Stimulated activated CD4-positive, alpha-beta T cell treated with anti-CD3 and anti-CD28 coated beads, TNF-alpha, amount 100 ng/mL, for 4 hours (primary cell): ENCODE results near the gene ZNF581.

Experiments
- DNase-seq, 3 experiments: peaks; one replicate each; pipeline ENCODE4 v3.0.0-alpha.2; 2020; ENCODE audit warnings: low read depth in 3 of 3

Gene ZNF581

DNA sequence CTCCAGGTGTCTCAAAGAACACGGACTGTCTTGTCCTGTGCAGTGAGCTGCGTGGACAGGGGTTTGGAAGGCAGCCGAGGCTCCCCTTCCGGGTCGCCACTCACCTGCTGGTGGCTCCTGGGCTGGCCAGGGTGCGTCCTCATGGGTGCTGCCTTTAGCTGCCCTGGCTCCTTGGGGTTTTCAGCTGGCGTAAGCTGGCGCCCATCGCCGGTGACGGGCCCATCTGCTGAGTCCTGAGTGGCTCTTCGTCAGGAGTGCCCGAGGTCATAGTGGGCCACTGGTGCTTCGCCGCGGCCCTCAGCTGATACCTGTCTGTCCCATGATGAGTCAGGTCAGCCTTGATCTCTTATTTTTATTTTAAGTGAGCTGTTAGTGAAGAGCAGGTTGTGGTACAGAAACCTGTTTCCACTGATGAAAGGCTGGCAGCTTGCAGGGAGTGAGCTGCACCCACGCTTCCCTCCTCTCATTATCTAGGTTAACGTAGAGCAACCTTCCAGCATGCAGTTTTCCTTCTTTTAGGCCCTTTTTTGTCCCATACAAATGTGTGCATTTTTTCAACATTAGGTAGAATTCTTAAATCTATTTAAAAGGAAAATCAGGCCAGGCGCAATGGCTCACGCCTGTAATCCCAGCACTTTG, 50.0 kb downstream of the ZNF581 start:
- no peak for DNase-seq

DNA sequence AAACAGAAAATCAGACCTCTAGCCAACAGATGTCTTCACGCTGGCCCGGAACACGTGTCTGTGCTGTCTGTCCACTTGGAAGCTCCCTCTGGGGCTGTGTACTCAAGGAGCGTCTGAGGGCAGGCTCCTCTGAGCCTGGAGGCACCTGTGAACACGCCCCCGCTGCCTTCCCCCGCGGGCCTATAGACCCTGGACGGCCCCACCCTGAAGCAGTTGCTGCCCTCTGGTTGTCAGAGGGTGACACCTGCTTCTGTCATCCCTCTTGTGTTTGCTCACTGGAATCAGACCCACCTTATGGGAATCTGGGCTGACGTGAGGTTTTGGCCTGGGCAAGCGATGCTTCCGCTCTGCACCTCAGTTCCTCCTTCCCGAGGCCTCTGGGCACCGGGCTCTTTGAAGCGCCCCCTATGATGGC, 50.8 kb downstream of the ZNF581 start:
- DNase-seq = no peak

DNA sequence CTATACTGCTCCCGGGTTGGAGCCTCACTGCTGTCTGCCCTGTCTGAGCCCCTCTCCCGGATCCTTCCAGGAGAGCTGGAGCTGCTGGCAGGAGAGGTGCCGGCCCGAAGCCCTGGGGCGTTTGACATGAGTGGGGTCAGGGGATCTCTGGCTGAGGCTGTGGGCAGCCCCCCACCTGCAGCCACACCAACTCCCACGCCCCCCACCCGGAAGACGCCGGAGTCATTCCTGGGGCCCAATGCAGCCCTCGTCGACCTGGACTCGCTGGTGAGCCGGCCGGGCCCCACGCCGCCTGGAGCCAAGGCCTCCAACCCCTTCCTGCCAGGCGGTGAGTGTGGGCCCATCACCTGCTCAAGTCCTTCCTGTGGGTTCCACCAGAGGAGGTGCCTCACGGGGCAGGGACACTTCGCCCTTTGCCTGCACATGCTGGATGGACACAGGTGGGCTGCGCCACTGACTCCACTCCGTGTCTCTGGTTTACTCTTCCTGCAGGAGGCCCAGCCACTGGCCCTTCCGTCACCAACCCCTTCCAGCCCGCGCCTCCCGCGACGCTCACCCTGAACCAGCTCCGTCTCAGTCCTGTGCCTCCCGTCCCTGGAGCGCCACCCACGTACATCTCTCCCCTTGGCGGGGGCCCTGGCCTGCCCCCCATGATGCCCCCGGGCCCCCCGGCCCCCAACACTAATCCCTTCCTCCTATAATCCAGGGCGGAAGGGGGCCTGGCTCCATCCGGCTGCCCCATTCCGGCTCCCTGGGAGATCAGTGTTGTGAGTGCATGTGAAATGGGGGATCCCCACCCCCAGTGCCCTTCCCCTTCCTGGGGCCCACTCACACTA, 51.4 kb downstream of the ZNF581 start:
- no peak for DNase-seq
